ENCODE data around the gene C10orf90.

GRCh38 chr10:126523071-126523470 is 147.4 kb downstream of the C10orf90 start:
- TF ChIP-seq POLR2A (IDR thresholded peaks at IDR 0.05) (no peak), CTCF (IDR thresholded peaks at IDR 0.05) (no peak), POLR2AphosphoS5 (IDR thresholded peaks at IDR 0.05) (no peak)

Measured in suprapubic skin (tissue), 4 donors.